HG02642 (cell line): ENCODE data around the gene MOB3C.

Source experiments
- ATAC-seq: cut with Tn5 transposase; IDR thresholded peaks from one replicate; pipeline ENCODE4 v1.9.1; 2021; ENCODE audit warnings: mild to moderate bottlenecking; ENCODE audit not compliant: unreplicated experiment, poor library complexity

Gene MOB3C

GRCh38 chr1:46580140-46580903 lies 36.3 kb downstream of the MOB3C start:
- ATAC-seq, result no peak

DNA sequence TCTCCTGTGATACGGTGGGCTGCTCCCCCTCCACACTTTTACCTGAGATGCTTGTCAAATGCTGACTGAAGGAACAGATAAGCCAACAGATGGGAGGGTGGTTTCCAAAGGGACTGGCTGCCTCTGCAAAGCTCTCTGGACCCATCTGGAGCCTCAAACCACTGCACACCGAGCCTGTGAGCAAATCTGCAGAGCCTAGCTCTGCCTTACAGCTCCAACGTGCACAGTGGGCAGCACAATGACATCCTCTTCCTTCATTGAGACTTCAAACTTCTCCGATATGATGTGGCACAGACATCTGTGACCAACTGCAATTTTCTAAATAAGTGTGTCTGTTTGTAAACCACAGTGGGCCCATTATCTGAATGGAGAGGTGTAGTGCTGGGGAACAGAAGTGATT lies 38.9 kb downstream of the MOB3C start:
- no peak for ATAC-seq

GRCh38 chr1:46576596-46576995 lies 40.0 kb downstream of the MOB3C start:
- ATAC-seq, result no peak

DNA sequence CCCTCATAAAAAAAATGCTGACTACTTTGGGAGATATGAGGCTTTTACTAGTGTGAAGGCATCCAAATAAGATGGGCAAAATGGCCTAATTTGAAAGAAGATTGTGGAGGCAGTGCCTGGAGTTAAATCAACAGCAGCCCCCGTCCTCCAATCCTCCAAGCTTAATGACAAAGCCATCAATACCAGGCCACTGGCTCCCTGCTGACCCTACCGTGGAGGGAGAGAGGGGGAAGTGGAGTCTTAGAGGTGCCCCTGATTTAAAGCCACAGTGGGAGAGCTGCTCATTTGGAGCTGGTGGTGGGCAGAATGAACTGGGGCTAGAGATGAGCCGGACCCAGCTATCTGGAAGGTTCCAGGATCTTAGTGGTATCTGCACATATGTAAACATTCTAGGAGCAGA lies 40.8 kb downstream of the MOB3C start:
- no peak for ATAC-seq

DNA sequence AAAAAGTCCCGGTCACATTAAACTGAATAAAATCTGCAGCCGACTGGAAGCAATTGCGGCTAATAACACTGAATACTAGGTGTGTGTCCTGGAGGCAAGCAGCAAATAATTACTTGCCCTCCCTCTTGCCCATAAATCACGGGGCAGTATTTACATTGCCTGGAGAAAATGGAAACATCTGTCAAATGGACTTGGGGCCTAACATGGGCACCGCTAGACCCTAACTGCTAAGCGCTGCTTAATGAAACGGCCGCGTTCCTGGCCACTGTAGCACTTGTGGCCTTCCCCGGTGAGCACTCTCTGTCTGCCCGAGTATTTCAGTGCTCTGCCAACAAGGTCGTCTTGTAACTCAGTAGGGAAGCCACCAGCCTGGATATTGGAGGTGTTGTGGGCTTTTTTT lies 41.3 kb downstream of the MOB3C start:
- ATAC-seq, result no peak

DNA sequence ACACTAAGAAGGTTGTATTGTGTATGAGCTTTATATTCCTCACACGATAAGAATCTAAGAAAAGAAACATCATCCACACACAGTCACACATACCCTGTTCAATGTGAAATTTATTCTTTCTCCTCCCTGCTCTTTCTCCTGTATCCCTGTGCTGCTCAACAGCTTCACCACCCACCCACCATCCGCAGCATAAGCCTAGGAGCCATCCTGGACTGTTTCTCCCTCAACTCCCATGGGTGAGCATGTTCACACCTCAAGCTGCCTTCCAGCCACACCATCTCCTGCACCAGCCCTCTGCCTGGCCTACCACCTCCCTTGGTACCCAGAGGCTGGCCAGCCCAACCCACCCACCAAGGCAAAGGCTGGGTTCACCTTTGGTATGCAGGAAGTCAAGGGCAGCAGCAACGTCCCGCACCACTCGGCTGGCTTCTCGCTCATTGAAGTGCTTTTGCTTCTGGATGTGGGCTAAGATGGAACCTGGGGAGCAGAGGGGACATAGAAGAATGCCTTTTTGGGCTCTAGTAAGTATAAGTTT lies 44.9 kb downstream of the MOB3C start:
- no peak for ATAC-seq

- ATAC-seq, result no peak
Observed at GRCh38 chr1:46569884-46570725, 46.5 kb downstream of the MOB3C start.

GRCh38 chr1:46569116-46569515 lies 47.5 kb downstream of the MOB3C start:
- ATAC-seq, result no peak

- ATAC-seq, result no peak
Observed at GRCh38 chr1:46568461-46568891, 48.1 kb downstream of the MOB3C start.

GRCh38 chr1:46563341-46563740 lies 53.3 kb downstream of the MOB3C start:
- ATAC-seq, result no peak

GRCh38 chr1:46562498-46562897 lies 54.1 kb downstream of the MOB3C start:
- ATAC-seq, result no peak

GRCh38 chr1:46558966-46559365 lies 57.6 kb downstream of the MOB3C start:
- no peak for ATAC-seq

- no peak for ATAC-seq
Observed at GRCh38 chr1:46558141-46558963, 58.3 kb downstream of the MOB3C start.
